IPS DF 19.7 (cell line): ENCODE results near the gene GTF3A.

Experiments used
- DNase-seq: peaks from one replicate; pipeline ENCODE4 v3.0.0-alpha.2; 2013; ENCODE audit warnings: low read depth, low spot score

The GTF3A gene

GRCh38 chr13:27448308-27448707, 23.9 kb downstream of the GTF3A start:
- no peak for DNase-seq

- no peak for DNase-seq
Observed at GRCh38 chr13:27449081-27449603, 24.7 kb downstream of the GTF3A start.

- DNase-seq, result peak; percentile 86
Observed at GRCh38 chr13:27449936-27450828, 25.8 kb downstream of the GTF3A start, which contains the start of gene MTIF3. Gene MTIF3 (minus strand): TSS chr13:27450564. CDS start chr13:27440448, 10,116 bp downstream.

GRCh38 chr13:27450921-27451471, 26.6 kb downstream of the GTF3A start:
- DNase-seq, result no peak

- no peak for DNase-seq
Observed at GRCh38 chr13:27455331-27455855, 31.0 kb downstream of the GTF3A start.

- DNase-seq, result no peak
Observed at GRCh38 chr13:27461940-27462584, 37.6 kb downstream of the GTF3A start.

GRCh38 chr13:27463500-27463899, 39.1 kb downstream of the GTF3A start:
- DNase-seq, result no peak

GRCh38 chr13:27465611-27466010, 41.2 kb downstream of the GTF3A start:
- no peak for DNase-seq

GRCh38 chr13:27466513-27466912, 42.1 kb downstream of the GTF3A start:
- DNase-seq, result no peak

- DNase-seq, result no peak
Observed at GRCh38 chr13:27470075-27470820, 45.8 kb downstream of the GTF3A start.

GRCh38 chr13:27472441-27472840, 48.0 kb downstream of the GTF3A start:
- DNase-seq, result no peak

- DNase-seq, result no peak
Observed at GRCh38 chr13:27472941-27473340, 48.5 kb downstream of the GTF3A start.

- DNase-seq, result no peak
Observed at GRCh38 chr13:27474751-27475268, 50.4 kb downstream of the GTF3A start.

GRCh38 chr13:27476943-27477703, 52.7 kb downstream of the GTF3A start:
- no peak for DNase-seq

GRCh38 chr13:27481766-27482165, 57.3 kb downstream of the GTF3A start:
- peak; percentile 72 for DNase-seq

GRCh38 chr13:27482983-27483382, 58.6 kb downstream of the GTF3A start:
- DNase-seq, result no peak

GRCh38 chr13:27483421-27483820, 59.0 kb downstream of the GTF3A start:
- no peak for DNase-seq
